BJ (cell line): Measurements from ENCODE around the gene RPL10. TPM values are rescaled to one million over a fixed set of nuclear protein-coding genes. Genes with fewer than 3 reads are reported as not detected.

Source experiments
- CTCF ChIA-PET: fragments of 350-600 bp; formaldehyde crosslinking; extraction: SDS; loops from one replicate; lab custom pipeline; 2021; ENCODE audit warnings: antibody characterized with exemption, inconsistent platforms; lab: Yijun Ruan, JAX
- POLR2A ChIA-PET: fragments of 300-600 bp; sonication (Branson Sonifier 250); formaldehyde crosslinking; extraction: SDS; loops from one replicate; lab custom pipeline; 2021; ENCODE audit warnings: antibody characterized with exemption; lab: Charles Lee
- DNase-seq: peaks from one replicate; pipeline ENCODE4 v3.0.0-alpha.2; 2011; ENCODE audit warnings: low read depth
- H3K27me3 ChIP-seq: 2 replicates; pipeline ENCODE4 v1.6.0; 2011; ENCODE audit warnings: low read length; ENCODE audit not compliant: control insufficient read depth, insufficient read depth
- H3K36me3 ChIP-seq: 2 replicates; pipeline ENCODE4 v1.5.1; 2011; ENCODE audit warnings: low read length; ENCODE audit not compliant: control insufficient read depth, insufficient read depth
- H3K4me3 ChIP-seq: 2 replicates; pipeline ENCODE4 v1.5.1; 2011; ENCODE audit warnings: low read depth, mild to moderate bottlenecking, control low read depth, low read length
- CTCF ChIP-seq: IDR thresholded peaks from 2 replicates; pipeline ENCODE4 v1.5.1; 2011; ENCODE audit warnings: low read depth, mild to moderate bottlenecking, control low read depth, inconsistent platforms, low read length, moderate library complexity; ENCODE audit not compliant: insufficient read depth
- polyA plus RNA-seq: library from polyadenylated mRNA; depleted of rRNA; stranded (reverse); fragments of >200 nt; gene quantifications from 2 replicates; pipeline ENCODE4 v1.2.3, GENCODE V29; 2011

The RPL10 gene
- polyA plus RNA-seq, 1 experiment: 7,037 TPM

GRCh38 chrX:154354013-154354412, 44.2 kb upstream of the RPL10 start:
- H3K36me3 ChIP-seq: peaks cover 75% of the 10 kb centered on the region
- TF ChIP-seq CTCF: no peak
- DNase-seq: no peak
- H3K4me3 ChIP-seq: no peak overlapping the region
- CTCF ChIA-PET: no interaction called here
- POLR2A ChIA-PET: no interaction called here
- no peaks in the 10 kb centered on the region for H3K27me3 ChIP-seq

DNA sequence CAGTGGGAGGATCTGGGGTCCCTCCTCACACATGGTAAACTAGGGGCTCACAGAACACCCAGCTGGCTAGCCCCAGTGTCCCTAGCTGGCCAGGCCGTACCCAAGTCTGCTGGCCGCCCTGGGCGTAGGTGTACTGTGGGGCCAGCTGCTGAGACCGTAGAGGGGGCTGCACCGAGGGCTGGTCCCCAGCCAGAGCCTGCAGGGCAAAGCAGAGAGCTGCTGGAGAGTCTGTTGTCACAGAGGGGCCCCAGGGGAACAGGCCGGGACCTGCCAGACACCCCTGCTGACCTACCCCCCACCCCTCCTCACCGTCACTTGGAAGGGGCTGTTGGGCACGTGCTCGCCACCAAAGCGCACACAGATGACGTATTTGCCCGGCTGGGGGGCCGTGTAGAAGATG, 43.7 kb upstream of the RPL10 start:
- no peak for TF ChIP-seq CTCF
- H3K36me3 ChIP-seq: peaks cover 75% of the 10 kb centered on the region
- H3K4me3 ChIP-seq: no peak overlapping the region
- no peaks in the 10 kb centered on the region for H3K27me3 ChIP-seq
- CTCF ChIA-PET: interaction anchor here (1.1 kb wide), 1 partner anchor 12 kb away, joined by 3 read pairs; no protein-coding TSS in a partner anchor
- POLR2A ChIA-PET: no interaction called here
- DNase-seq: no peak

- no peak for DNase-seq
- no peaks in the 10 kb centered on the region for H3K27me3 ChIP-seq
- CTCF ChIA-PET: interaction anchor here (1.1 kb wide), 1 partner anchor 11 kb away, joined by 3 read pairs; no protein-coding TSS in a partner anchor
- peaks cover 77% of the 10 kb centered on the region for H3K36me3 ChIP-seq
- no peak overlapping the region for H3K4me3 ChIP-seq
- POLR2A ChIA-PET: no interaction called here
- no peak for TF ChIP-seq CTCF
Measured at GRCh38 chrX:154355094-154355775, 42.9 kb upstream of the RPL10 start.

GRCh38 chrX:154355776-154356140, 42.4 kb upstream of the RPL10 start:
- CTCF ChIA-PET: interaction anchor here (1.1 kb wide), 1 partner anchor 11 kb away, joined by 3 read pairs; no protein-coding TSS in a partner anchor
- POLR2A ChIA-PET: no interaction called here
- no peak for DNase-seq
- peak; percentile 16; the same call in 1 of the 2 replicates for TF ChIP-seq CTCF
- no peak overlapping the region for H3K4me3 ChIP-seq
- no peaks in the 10 kb centered on the region for H3K27me3 ChIP-seq
- H3K36me3 ChIP-seq: peaks cover 80% of the 10 kb centered on the region

- POLR2A ChIA-PET: no interaction called here
- TF ChIP-seq CTCF: no peak
- H3K36me3 ChIP-seq: peaks cover 80% of the 10 kb centered on the region
Measured at GRCh38 chrX:154356596-154356995, 41.6 kb upstream of the RPL10 start.

More at GRCh38 chrX:154356596-154356995, 41.6 kb upstream of the RPL10 start:
- CTCF ChIA-PET: no interaction called here
- H3K4me3 ChIP-seq: no peak overlapping the region
- no peak for DNase-seq
- no peaks in the 10 kb centered on the region for H3K27me3 ChIP-seq
